A549 (cell line): Measurements from ENCODE around the gene CENPB. TPM values are rescaled to one million over a fixed set of nuclear protein-coding genes. Genes with fewer than 3 reads are reported as not detected.
A peak's percentile ranks its signal among the peaks of the same experiment; 100 is the strongest.

Experiments
- ATAC-seq, 2 experiments: fragments of 200-7000 bp in 1 of 2; fragments of >200 bp in 1 of 2; cut with Nextera tagmentation in 1 of 2; cut with Tn5 transposase in 1 of 2; 3 replicates each; pipeline versions ENCODE4 v1.8.0 to v1.9.1; 2018 to 2020; ENCODE audit warnings: mild to moderate bottlenecking in 1 of 2, moderate library complexity in 1 of 2
- CTCF ChIA-PET: fragments of 300-600 bp; sonication (Branson Sonifier 250); formaldehyde crosslinking; extraction: SDS; loops from one replicate; lab custom pipeline; 2021; ENCODE audit warnings: antibody characterized with exemption, inconsistent platforms; lab: Yijun Ruan, JAX
- POLR2A ChIA-PET: fragments of 350-600 bp; formaldehyde crosslinking; extraction: SDS; loops from one replicate; lab custom pipeline; 2021; ENCODE audit warnings: antibody characterized with exemption, inconsistent platforms; lab: Yijun Ruan, JAX
- DNase-seq, 2 experiments: peaks; one replicate each; pipeline versions ENCODE4 v3.0.0 to v3.0.0-alpha.2; 2011 to 2016; ENCODE audit warnings: low read depth in 1 of 2, low spot score in 1 of 2
- FAIRE-seq: peaks from 2 replicates; lab custom pipeline; 2011; peaks lifted over from hg19 to GRCh38; lab: Jason Lieb, UNC
- H3K27ac ChIP-seq, 2 experiments: fragments of >200 bp; sonication (Bioruptor Twin); formaldehyde crosslinking; 3 replicates each; pipeline ENCODE4 v1.5.1; 2016 to 2017
- H3K4me1 ChIP-seq: fragments of >200 bp; sonication (Bioruptor Twin); formaldehyde crosslinking; 3 replicates; pipeline ENCODE4 v1.6.1; 2016
- H3K4me2 ChIP-seq: fragments of >200 bp; sonication (Bioruptor Twin); formaldehyde crosslinking; 3 replicates; pipeline ENCODE4 v1.6.1; 2016
- H3K4me3 ChIP-seq: fragments of >200 bp; sonication (Bioruptor Twin); formaldehyde crosslinking; 3 replicates; pipeline ENCODE4 v1.5.1; 2016
- H3K9me3 ChIP-seq: fragments of >200 bp; sonication (Bioruptor Twin); formaldehyde crosslinking; 3 replicates; pipeline ENCODE4 v1.6.1; 2016
- CBX2 ChIP-seq: fragments of 200-600 bp; sonication (generic); IDR thresholded peaks from 2 replicates; pipeline ENCODE4 v1.6.1; 2016; ENCODE audit warnings: low read depth, mild to moderate bottlenecking, borderline replicate concordance
- CEBPB ChIP-seq, 2 experiments: fragments of >200 bp in 1 of 2; sonication (Bioruptor Twin) in 1 of 2; formaldehyde crosslinking in 1 of 2; IDR thresholded peaks; 2 replicates each; pipeline ENCODE4 v1.6.1; 2012 to 2016
- CHD2 ChIP-seq: fragments of 150-350 bp; IDR thresholded peaks from 2 replicates; pipeline ENCODE4 v1.6.1; 2014; ENCODE audit warnings: low read length; ENCODE audit not compliant: partially characterized antibody
- CTCF ChIP-seq: fragments of >200 bp; sonication (Bioruptor Twin); formaldehyde crosslinking; IDR thresholded peaks from 3 replicates; pipeline ENCODE4 v1.5.1; 2016
- EP300 ChIP-seq, 2 experiments: fragments of >200 bp; sonication (Bioruptor Twin); formaldehyde crosslinking; IDR thresholded peaks; 2 replicates in 1 of 2; 3 replicates in 1 of 2; pipeline ENCODE4 v1.6.1; 2016 to 2017
- FOXS1 ChIP-seq: fragments of 250-450 bp; sonication (Bioruptor Pico); IDR thresholded peaks from 2 replicates; pipeline ENCODE4 v1.5.0; 2020; ENCODE audit warnings: mild to moderate bottlenecking, moderate library complexity
- HMGXB4 ChIP-seq: fragments of 250-450 bp; sonication (Bioruptor Pico); IDR thresholded peaks from 2 replicates; pipeline ENCODE4 v1.5.0; 2021; ENCODE audit warnings: mild to moderate bottlenecking, moderate library complexity, borderline replicate concordance
- HOXA7 ChIP-seq: fragments of 250-450 bp; sonication (Bioruptor Pico); IDR thresholded peaks from 2 replicates; pipeline ENCODE4 v1.5.0; 2020; ENCODE audit warnings: mild to moderate bottlenecking, moderate library complexity
- KDM1A ChIP-seq: fragments of 200-600 bp; sonication (generic); IDR thresholded peaks from 2 replicates; pipeline ENCODE4 v1.6.1; 2016; ENCODE audit warnings: low read depth, mild to moderate bottlenecking
- MYC ChIP-seq: IDR thresholded peaks from 2 replicates; pipeline ENCODE4 v1.6.1; 2012; ENCODE audit warnings: mild to moderate bottlenecking, inconsistent platforms, low read length, improper control_type of control experiment, borderline replicate concordance
- PBX3 ChIP-seq: IDR thresholded peaks from 2 replicates; pipeline ENCODE4 v1.6.1; 2012
- PHF8 ChIP-seq: fragments of 200-600 bp; sonication (generic); IDR thresholded peaks from 2 replicates; pipeline ENCODE4 v1.6.1; 2016; ENCODE audit warnings: low read depth, mild to moderate bottlenecking, antibody characterized with exemption, moderate library complexity, borderline replicate concordance
- RFX5 ChIP-seq: fragments of 450-650 bp; IDR thresholded peaks from 2 replicates; pipeline ENCODE4 v1.7.1; 2014; ENCODE audit warnings: antibody characterized with exemption, mild to moderate bottlenecking, moderate library complexity
- RNF2 ChIP-seq: fragments of 200-600 bp; sonication (generic); IDR thresholded peaks from 2 replicates; pipeline ENCODE4 v1.6.1; 2016; ENCODE audit warnings: low read depth, mild to moderate bottlenecking, antibody characterized with exemption, moderate library complexity, borderline replicate concordance
- TFCP2L1 ChIP-seq: fragments of 250-450 bp; sonication (Bioruptor Pico); IDR thresholded peaks from 2 replicates; pipeline ENCODE4 v1.5.0; 2021; ENCODE audit warnings: mild to moderate bottlenecking
- USF2 ChIP-seq: fragments of 450-650 bp; IDR thresholded peaks from 2 replicates; pipeline ENCODE4 v1.6.1; 2014; ENCODE audit warnings: antibody characterized with exemption
- ZC3H11A ChIP-seq: fragments of 450-650 bp; IDR thresholded peaks from 2 replicates; pipeline ENCODE4 v1.6.1; 2014; ENCODE audit warnings: antibody characterized with exemption, mild to moderate bottlenecking
- WGBS: methylation state at CpG from one replicate; pipeline ENCODE4 v1.1.6; 2017; ENCODE audit errors: missing lambda C conversion rate; 5-methylcytosine and 5-hydroxymethylcytosine counted together
- polyA plus RNA-seq, 4 experiments: library from polyadenylated mRNA; depleted of rRNA in 3 of 4; stranded (reverse); fragments of >200 nt; fragmentation: RNase III in 1 of 4; extraction: RNeasy Plus Mini Kit Qiagen cat#74134 plus additional on column Dnase treatment in 1 of 4; gene quantifications; 2 replicates in 3 of 4; 3 replicates in 1 of 4; pipeline ENCODE4 v1.2.3, GENCODE V29; 2011 to 2017

CENPB gene
- polyA plus RNA-seq, 2 of the 4 experiments (the other 2 are of a cell fraction), result 42.6 to 106 TPM

GRCh38 chr20:3749087-3749688 is 37.4 kb downstream of the CENPB start:
- ChIA-PET CTCF (interaction anchor here (0.6 to 72.1 kb wide), 28 partner anchors 2 to 562 kb away, joined by 3 to 2233 read pairs (median 4); partner anchors contain the start of genes ADAM33, ADISSP, AP5S1 and CENPB), POLR2A (interaction anchor here (1.0 to 1.4 kb wide), 6 partner anchors 10 to 73 kb away, joined by 3 to 21 read pairs (median 4); partner anchors contain the start of genes ADISSP, AP5S1 and SPEF1)
- H3K9me3 ChIP-seq, result no peaks in the 10 kb centered on the region
- FAIRE-seq, result no peak
- DNase-seq, result no peak
- peak overlapping the region; percentile 82 for H3K27ac ChIP-seq
- H3K4me1 ChIP-seq, result peaks cover 10% of the 10 kb centered on the region; the same call in 2 of the 3 replicates
- TF ChIP-seq HOXA7 (CRISPR knock-in tag) (no peak), USF2 (no peak), RFX5 (no peak), CHD2 (no peak), KDM1A (no peak), PHF8 (no peak), MYC (no peak)
- 62% methylated on average over 23 of the region's 24 CpGs for WGBS
- ATAC-seq, result no peak
- H3K4me2 ChIP-seq, result peak overlapping the region; percentile 92
- peak overlapping the region; percentile 61 for H3K4me3 ChIP-seq

GRCh38 chr20:3748073-3748472 is 38.5 kb downstream of the CENPB start:
- ChIA-PET POLR2A (interaction anchor here (2.3 kb wide), 1 partner anchor 20 kb away, joined by 10 read pairs; the partner anchor contains the start of gene ADISSP), CTCF (interaction anchor here (0.5 to 72.1 kb wide), 9 partner anchors 0 to 421 kb away, joined by 3 to 2233 read pairs (median 21); partner anchors contain the start of genes ADAM33, ADISSP, AP5S1 and CENPB)
- no peak for TF ChIP-seq RNF2
- no peak for TF ChIP-seq CTCF
- TF ChIP-seq HMGXB4, result no peak
- no peak for TF ChIP-seq PBX3
- TF ChIP-seq PHF8, result no peak
- TF ChIP-seq CBX2, result no peak
- TF ChIP-seq CEBPB (IDR thresholded peaks at IDR 0.05), result no peak
- no peak for TF ChIP-seq ZC3H11A
- 90% methylated on average over 9 of the region's 16 CpGs for WGBS
- FAIRE-seq (no peak), ATAC-seq (no peak), DNase-seq (no peak)
- H3K4me2 ChIP-seq, result no peak overlapping the region
- H3K9me3 ChIP-seq, result no peaks in the 10 kb centered on the region
- H3K4me3 ChIP-seq, result no peak overlapping the region
- H3K27ac ChIP-seq, result no peak overlapping the region
- H3K4me1 ChIP-seq, result peaks cover 10% of the 10 kb centered on the region; the same call in 2 of the 3 replicates

GRCh38 chr20:3747471-3747870 is 39.1 kb downstream of the CENPB start:
- FAIRE-seq (no peak), ATAC-seq (no peak), DNase-seq (no peak)
- Histone ChIP-seq H3K4me2 (no peak overlapping the region), H3K4me3 (no peak overlapping the region), H3K9me3 (no peaks in the 10 kb centered on the region)
- WGBS, result 82% methylated on average over 2 of the region's 2 CpGs
- TF ChIP-seq EP300 (IDR thresholded peaks at IDR 0.05) (no peak), FOXS1 (CRISPR knock-in tag) (no peak), TFCP2L1 (CRISPR knock-in tag) (no peak), USF2 (no peak)
- TF ChIP-seq, all 56 proteins: peak for 0
- Histone ChIP-seq H3K27ac (no peak overlapping the region), H3K4me1 (peaks cover 10% of the 10 kb centered on the region; the same call in 2 of the 3 replicates)
- POLR2A ChIA-PET, result interaction anchor here (2.3 kb wide), 1 partner anchor 20 kb away, joined by 10 read pairs; the partner anchor contains the start of gene ADISSP
- CTCF ChIA-PET, result interaction anchor here (0.5 to 72.1 kb wide), 8 partner anchors 0 to 421 kb away, joined by 3 to 2233 read pairs (median 95); partner anchors contain the start of genes ADAM33, ADISSP, AP5S1 and CENPB
